D721Med (cell line): Measurements from ENCODE around the gene CELF5.

Experiments
- DNase-seq: peaks from one replicate; pipeline ENCODE4 v3.0.0; 2011; ENCODE audit warnings: low spot score; ENCODE audit not compliant: insufficient read length
- FAIRE-seq: peaks from 2 replicates; lab custom pipeline; 2011; peaks lifted over from hg19 to GRCh38; lab: Jason Lieb, UNC
- TF ChIP-seq, protein P1 (sequence below): IDR thresholded peaks from 2 replicates; pipeline ENCODE4 v1.5.1; 2012; ENCODE audit warnings: mild to moderate bottlenecking, control low read depth; ENCODE audit not compliant: insufficient read depth; ENCODE audit errors: missing control alignments

Gene CELF5

DNA sequence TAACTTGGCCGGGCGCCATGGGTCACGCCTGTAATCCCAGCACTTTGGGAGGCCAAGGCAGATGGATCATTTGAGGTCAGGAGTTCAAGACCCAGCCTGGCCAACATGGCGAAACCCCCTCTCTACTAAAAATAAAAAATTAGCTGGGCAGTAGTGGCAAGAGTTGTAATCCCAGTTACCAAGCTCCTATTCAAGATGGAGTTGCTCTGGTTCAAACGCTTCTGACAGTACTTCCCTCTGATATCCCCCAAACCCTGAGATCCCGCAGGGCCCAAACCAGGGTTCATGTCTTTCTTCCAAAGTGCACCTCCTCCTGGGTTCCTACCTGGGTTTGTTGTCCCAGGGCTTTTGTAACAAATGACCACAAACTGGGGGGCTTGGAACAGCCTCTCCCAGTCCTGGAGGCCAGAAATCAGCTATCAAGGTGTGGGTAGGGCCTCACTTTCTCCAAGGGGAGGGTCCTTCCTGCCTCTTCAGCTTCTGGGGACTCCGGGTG lies 13.7 kb downstream of the CELF5 start:
- FAIRE-seq (no peak), DNase-seq (no peak)
- TF ChIP-seq, protein P1, sequence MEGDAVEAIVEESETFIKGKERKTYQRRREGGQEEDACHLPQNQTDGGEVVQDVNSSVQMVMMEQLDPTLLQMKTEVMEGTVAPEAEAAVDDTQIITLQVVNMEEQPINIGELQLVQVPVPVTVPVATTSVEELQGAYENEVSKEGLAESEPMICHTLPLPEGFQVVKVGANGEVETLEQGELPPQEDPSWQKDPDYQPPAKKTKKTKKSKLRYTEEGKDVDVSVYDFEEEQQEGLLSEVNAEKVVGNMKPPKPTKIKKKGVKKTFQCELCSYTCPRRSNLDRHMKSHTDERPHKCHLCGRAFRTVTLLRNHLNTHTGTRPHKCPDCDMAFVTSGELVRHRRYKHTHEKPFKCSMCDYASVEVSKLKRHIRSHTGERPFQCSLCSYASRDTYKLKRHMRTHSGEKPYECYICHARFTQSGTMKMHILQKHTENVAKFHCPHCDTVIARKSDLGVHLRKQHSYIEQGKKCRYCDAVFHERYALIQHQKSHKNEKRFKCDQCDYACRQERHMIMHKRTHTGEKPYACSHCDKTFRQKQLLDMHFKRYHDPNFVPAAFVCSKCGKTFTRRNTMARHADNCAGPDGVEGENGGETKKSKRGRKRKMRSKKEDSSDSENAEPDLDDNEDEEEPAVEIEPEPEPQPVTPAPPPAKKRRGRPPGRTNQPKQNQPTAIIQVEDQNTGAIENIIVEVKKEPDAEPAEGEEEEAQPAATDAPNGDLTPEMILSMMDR = no peak

DNA sequence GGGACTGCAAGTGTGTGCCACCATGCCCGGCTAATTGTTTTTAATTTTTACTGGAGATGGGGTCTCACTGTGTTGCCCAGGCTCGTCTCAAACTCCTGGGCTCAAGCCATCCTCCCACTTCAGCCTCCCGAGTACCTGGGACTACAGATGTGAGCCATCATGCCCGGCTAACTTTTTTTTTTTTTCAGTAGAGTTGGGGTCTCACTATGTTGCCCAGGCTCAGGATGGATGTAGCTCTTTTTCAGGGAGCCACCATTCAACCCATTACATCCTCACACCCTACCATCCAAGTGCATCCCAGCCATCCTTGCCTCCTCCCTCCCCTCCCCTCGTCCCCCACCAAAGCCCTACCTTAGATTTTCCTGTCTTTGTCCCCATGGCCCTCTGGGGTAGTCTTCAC lies 14.9 kb downstream of the CELF5 start:
- no peak for DNase-seq
- no peak for FAIRE-seq
- TF ChIP-seq, protein P1 = no peak

DNA sequence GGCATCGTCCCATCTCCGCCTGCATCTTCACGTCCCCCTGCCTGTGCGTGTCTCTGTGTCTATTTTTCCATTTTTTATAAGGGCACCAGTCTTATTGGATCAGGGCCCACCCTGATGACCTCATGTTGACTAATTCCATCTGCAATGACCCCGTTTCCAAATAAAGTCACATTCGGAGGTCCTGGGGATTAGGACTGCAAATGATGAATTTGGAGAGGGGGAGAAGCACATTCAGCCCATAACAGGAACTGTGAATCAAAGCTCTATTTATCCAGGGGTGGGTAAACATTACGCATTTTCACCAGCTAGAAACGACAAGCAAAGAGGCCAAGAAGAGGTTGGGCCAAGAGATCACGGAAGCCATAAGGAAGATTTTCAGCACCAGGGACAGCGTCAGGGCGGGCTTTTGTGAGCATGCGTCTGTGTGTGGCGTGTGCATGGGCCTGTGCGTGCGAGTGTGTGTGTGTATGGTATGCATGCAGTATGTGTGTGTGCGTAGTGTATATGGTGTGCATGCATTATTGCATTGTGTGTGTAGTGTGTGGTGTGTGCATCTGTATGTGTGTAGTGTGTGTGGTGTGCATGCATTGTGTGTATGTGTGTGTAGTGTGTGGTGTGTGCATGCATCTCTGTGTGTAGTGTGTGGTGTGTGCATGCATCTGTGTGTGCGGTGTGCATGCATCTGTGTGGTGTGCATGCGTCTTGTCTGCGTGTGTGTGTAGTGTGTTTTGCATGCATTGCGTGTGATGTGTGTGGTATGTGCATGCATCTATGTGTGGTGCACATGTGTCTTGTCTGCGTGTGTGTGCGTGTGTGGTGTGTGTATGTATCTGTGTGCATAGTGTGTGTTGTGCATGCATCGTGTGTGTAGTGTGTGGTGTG lies 19.6 kb downstream of the CELF5 start:
- no peak for DNase-seq
- no peak for FAIRE-seq
- TF ChIP-seq, protein P1 = no peak

DNA sequence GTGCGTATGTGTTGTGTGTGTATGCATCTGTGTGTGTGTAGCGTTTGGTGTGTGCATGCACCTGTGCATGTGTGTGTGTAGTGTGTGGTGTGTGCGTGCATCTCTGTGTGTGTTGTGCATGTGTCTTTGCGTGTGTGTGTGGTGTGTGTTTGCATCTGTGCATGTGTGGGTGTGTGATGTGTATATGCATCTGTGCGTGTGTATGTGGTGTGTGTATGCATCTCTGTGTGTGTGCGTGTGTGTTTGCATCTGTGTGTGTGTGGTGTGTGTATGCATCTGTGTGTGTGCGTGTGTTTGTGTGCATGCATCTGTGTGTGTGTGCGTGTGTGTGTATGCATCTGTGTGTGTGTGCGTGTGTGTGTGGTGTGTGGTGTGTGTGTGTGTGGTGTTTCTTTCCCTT lies 20.6 kb downstream of the CELF5 start:
- no peak for FAIRE-seq
- TF ChIP-seq, protein P1 = no peak
- no peak for DNase-seq

DNA sequence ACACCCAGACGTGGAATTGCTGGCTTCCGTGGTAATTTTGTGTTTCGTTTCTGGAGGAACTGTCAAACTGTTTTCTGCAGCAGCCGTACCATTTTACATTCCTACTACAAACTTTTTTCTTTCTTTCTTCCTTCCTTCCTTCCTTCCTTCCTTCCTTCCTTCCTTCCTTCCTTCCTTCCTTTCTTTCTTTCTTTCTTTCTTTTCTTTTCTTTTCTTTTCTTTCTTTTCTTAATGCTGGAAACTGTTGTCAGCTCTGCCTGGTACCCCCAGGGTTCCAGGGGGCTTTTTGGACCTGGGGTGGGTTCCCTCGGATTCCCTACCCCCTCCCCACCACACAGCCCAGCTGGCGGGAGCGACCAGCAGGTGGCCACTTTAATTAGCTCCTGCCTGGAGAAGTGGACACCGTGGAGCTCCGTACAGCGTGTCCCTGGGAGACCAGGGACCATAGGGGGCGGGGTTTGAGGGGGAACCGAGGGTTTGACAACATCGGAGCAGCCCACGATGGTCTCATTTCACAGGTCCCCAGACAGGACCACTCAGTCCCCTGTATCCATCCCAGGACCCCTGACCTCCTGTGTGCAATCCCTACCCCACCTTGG lies 24.4 kb downstream of the CELF5 start:
- FAIRE-seq (no peak), DNase-seq (no peak)
- TF ChIP-seq, protein P1 = no peak

DNA sequence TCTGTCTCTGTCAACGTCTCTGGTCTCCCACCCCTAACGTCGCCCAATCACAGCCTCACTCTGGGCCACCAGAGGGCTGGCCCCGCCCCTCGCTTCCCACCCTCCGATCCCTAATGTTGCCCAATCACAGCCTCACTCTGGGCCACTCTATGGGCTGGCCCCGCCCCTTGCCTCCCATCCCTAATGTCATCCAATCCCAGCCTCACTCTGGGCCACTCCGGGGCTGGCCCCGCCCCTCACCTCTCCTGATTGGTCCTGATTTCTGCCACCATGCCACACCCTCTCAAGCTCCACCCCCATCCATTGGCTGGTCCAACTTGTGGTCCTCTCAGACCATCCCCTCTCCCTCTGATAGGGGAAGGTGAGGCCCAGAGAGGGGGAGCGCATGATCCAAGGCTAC lies 24.9 kb downstream of the CELF5 start:
- DNase-seq = no peak
- TF ChIP-seq, protein P1 = no peak
- no peak for FAIRE-seq
